ENCODE data around the gene C5AR1. TPM values are rescaled to one million over a fixed set of nuclear protein-coding genes. Genes with fewer than 3 reads are reported as not detected.

Gene C5AR1
- total RNA-seq, 2 donors from 2014 or later = 1.6 to 4.6 TPM

GRCh38 chr19:47306303-47306702, 3.4 kb upstream of the C5AR1 start:
- H3K4me1 ChIP-seq (replicated peaks) = no peaks in the 10 kb centered on the region
- no peak overlapping the region for H3K4me3 ChIP-seq
- intact Hi-C loops (cut with DNase I) = no loop called here
- H3K27ac ChIP-seq = no peak overlapping the region
- 85% methylated on average over 3 of the region's 3 CpGs for WGBS
- no peaks in the 10 kb centered on the region for H3K27me3 ChIP-seq (replicated peaks; ENCODE audit: insufficient read depth)
- H3K36me3 ChIP-seq = no peaks in the 10 kb centered on the region
- H3K9me3 ChIP-seq = no peaks in the 10 kb centered on the region
- TF ChIP-seq POLR2A (IDR thresholded peaks at IDR 0.05) = no peak
- no peak for TF ChIP-seq POLR2AphosphoS5 (IDR thresholded peaks at IDR 0.05)
- no peak for TF ChIP-seq CTCF (IDR thresholded peaks at IDR 0.05)
- no peak for DNase-seq (ENCODE audit: low spot score)

- H3K36me3 ChIP-seq = no peaks in the 10 kb centered on the region
- WGBS = 64% methylated on average over 8 of the region's 8 CpGs
- H3K9me3 ChIP-seq = no peaks in the 10 kb centered on the region
- TF ChIP-seq CTCF (IDR thresholded peaks at IDR 0.05) = no peak
- TF ChIP-seq POLR2A (IDR thresholded peaks at IDR 0.05) = no peak
- TF ChIP-seq POLR2AphosphoS5 (IDR thresholded peaks at IDR 0.05) = no peak
- no peaks in the 10 kb centered on the region for H3K27me3 ChIP-seq (replicated peaks; ENCODE audit: insufficient read depth)
- H3K4me3 ChIP-seq = no peak overlapping the region
- intact Hi-C loops (cut with DNase I) = no loop called here
- no peak overlapping the region for H3K27ac ChIP-seq
- H3K4me1 ChIP-seq (replicated peaks) = no peaks in the 10 kb centered on the region
- no peak for DNase-seq (ENCODE audit: low spot score)
These were observed 623 bp upstream of the C5AR1 start for GRCh38 chr19:47309038-47309437.

- DNase-seq (ENCODE audit: low spot score) = no peak
- TF ChIP-seq POLR2A (IDR thresholded peaks at IDR 0.05) = no peak
- no peak for TF ChIP-seq CTCF (IDR thresholded peaks at IDR 0.05)
- no peak for TF ChIP-seq POLR2AphosphoS5 (IDR thresholded peaks at IDR 0.05)
- Histone ChIP-seq H3K36me3 (no peaks in the 10 kb centered on the region), H3K27me3 (replicated peaks; ENCODE audit: insufficient read depth) (no peaks in the 10 kb centered on the region), H3K9me3 (no peaks in the 10 kb centered on the region), H3K4me1 (replicated peaks) (no peaks in the 10 kb centered on the region), H3K4me3 (no peak overlapping the region), H3K27ac (no peak overlapping the region)
- WGBS = 88% methylated on average over 2 of the region's 2 CpGs
- intact Hi-C loops (cut with DNase I) = no loop called here
These were observed 662 bp downstream of the C5AR1 start for GRCh38 chr19:47310323-47310722.

- intact Hi-C loops (cut with DNase I) = no loop called here
- no peak for DNase-seq (ENCODE audit: low spot score)
- Histone ChIP-seq H3K36me3 (no peaks in the 10 kb centered on the region), H3K27ac (no peak overlapping the region), H3K4me1 (replicated peaks) (no peaks in the 10 kb centered on the region), H3K27me3 (replicated peaks; ENCODE audit: insufficient read depth) (no peaks in the 10 kb centered on the region), H3K9me3 (no peaks in the 10 kb centered on the region), H3K4me3 (no peak overlapping the region)
- 18% methylated on average over 5 of the region's 5 CpGs for WGBS
- TF ChIP-seq POLR2AphosphoS5 (IDR thresholded peaks at IDR 0.05) (no peak), CTCF (IDR thresholded peaks at IDR 0.05) (no peak), POLR2A (IDR thresholded peaks at IDR 0.05) (no peak)
These were observed 1.2 kb downstream of the C5AR1 start for GRCh38 chr19:47310819-47311218.

GRCh38 chr19:47312366-47313006, 2.8 kb downstream of the C5AR1 start:
- H3K27me3 ChIP-seq (replicated peaks; ENCODE audit: insufficient read depth) = no peaks in the 10 kb centered on the region
- H3K9me3 ChIP-seq = no peaks in the 10 kb centered on the region
- no peak overlapping the region for H3K4me3 ChIP-seq
- intact Hi-C loops (cut with DNase I) = no loop called here
- no peak overlapping the region for H3K27ac ChIP-seq
- H3K36me3 ChIP-seq = no peaks in the 10 kb centered on the region
- DNase-seq (ENCODE audit: low spot score) = no peak
- 88% methylated on average over 5 of the region's 5 CpGs for WGBS
- H3K4me1 ChIP-seq (replicated peaks) = no peaks in the 10 kb centered on the region
- no peak for TF ChIP-seq POLR2A (IDR thresholded peaks at IDR 0.05)
- no peak for TF ChIP-seq POLR2AphosphoS5 (IDR thresholded peaks at IDR 0.05)
- TF ChIP-seq CTCF (IDR thresholded peaks at IDR 0.05) = no peak

All from prostate gland (tissue), 2 donors.